ENCODE data around the gene GNAQ. TPM values are rescaled to one million over a fixed set of nuclear protein-coding genes. Genes with fewer than 3 reads are reported as not detected.

GNAQ gene
- polyA plus RNA-seq, 1 experiment: 21.4 TPM

- POLR2A ChIA-PET: no interaction called here
- no peaks in the 10 kb centered on the region for H3K36me3 ChIP-seq (ENCODE audit: control insufficient read depth, insufficient read depth, low read length)
- no peak for DNase-seq (ENCODE audit: low read depth)
- H3K4me3 ChIP-seq (ENCODE audit: low read depth, low read length): no peak overlapping the region
- TF ChIP-seq CTCF (IDR thresholded peaks at IDR 0.05; ENCODE audit: insufficient read depth, low read depth, low read length): no peak
- CTCF ChIA-PET: interaction anchor here (1.0 to 1.7 kb wide), 2 partner anchors 12 to 163 kb away, joined by 3 to 8 read pairs; no protein-coding TSS in a partner anchor
- no peaks in the 10 kb centered on the region for H3K27me3 ChIP-seq (ENCODE audit: control insufficient read depth, insufficient read depth, low read length)
Observed at GRCh38 chr9:77872863-77873262, 158.7 kb downstream of the GNAQ start.

GRCh38 chr9:77872177-77872576 is 159.4 kb downstream of the GNAQ start:
- no peak for TF ChIP-seq CTCF (IDR thresholded peaks at IDR 0.05; ENCODE audit: insufficient read depth, low read depth, low read length)
- Histone ChIP-seq H3K27me3 (ENCODE audit: control insufficient read depth, insufficient read depth, low read length) (no peaks in the 10 kb centered on the region), H3K4me3 (ENCODE audit: low read depth, low read length) (no peak overlapping the region), H3K36me3 (ENCODE audit: control insufficient read depth, insufficient read depth, low read length) (no peaks in the 10 kb centered on the region)
- no peak for DNase-seq (ENCODE audit: low read depth)
- ChIA-PET POLR2A (interaction anchor here (0.6 kb wide), 1 partner anchor 35 kb away, joined by 3 read pairs; no protein-coding TSS in a partner anchor), CTCF (interaction anchor here (1.0 to 1.7 kb wide), 2 partner anchors 13 to 163 kb away, joined by 3 to 8 read pairs; no protein-coding TSS in a partner anchor)

GRCh38 chr9:77871483-77871882 is 160.1 kb downstream of the GNAQ start:
- Histone ChIP-seq H3K27me3 (ENCODE audit: control insufficient read depth, insufficient read depth, low read length) (no peaks in the 10 kb centered on the region), H3K4me3 (ENCODE audit: low read depth, low read length) (no peak overlapping the region), H3K36me3 (ENCODE audit: control insufficient read depth, insufficient read depth, low read length) (no peaks in the 10 kb centered on the region)
- no peak for TF ChIP-seq CTCF (IDR thresholded peaks at IDR 0.05; ENCODE audit: insufficient read depth, low read depth, low read length)
- POLR2A ChIA-PET: interaction anchor here (0.6 kb wide), 1 partner anchor 36 kb away, joined by 3 read pairs; no protein-coding TSS in a partner anchor
- DNase-seq (ENCODE audit: low read depth): no peak
- CTCF ChIA-PET: interaction anchor here (1.7 kb wide), 1 partner anchor 14 kb away, joined by 8 read pairs; no protein-coding TSS in a partner anchor

- POLR2A ChIA-PET: no interaction called here
- DNase-seq (ENCODE audit: low read depth): no peak
- no peaks in the 10 kb centered on the region for H3K27me3 ChIP-seq (ENCODE audit: control insufficient read depth, insufficient read depth, low read length)
- H3K4me3 ChIP-seq (ENCODE audit: low read depth, low read length): no peak overlapping the region
- CTCF ChIA-PET: interaction anchor here (1.4 kb wide), 1 partner anchor 18 kb away, joined by 5 read pairs; no protein-coding TSS in a partner anchor
- TF ChIP-seq CTCF (IDR thresholded peaks at IDR 0.05; ENCODE audit: insufficient read depth, low read depth, low read length): no peak
- H3K36me3 ChIP-seq (ENCODE audit: control insufficient read depth, insufficient read depth, low read length): no peaks in the 10 kb centered on the region
Observed at GRCh38 chr9:77866878-77867277, 164.7 kb downstream of the GNAQ start.

GRCh38 chr9:77865385-77866047 is 166.1 kb downstream of the GNAQ start:
- Histone ChIP-seq H3K27me3 (ENCODE audit: control insufficient read depth, insufficient read depth, low read length) (no peaks in the 10 kb centered on the region), H3K4me3 (ENCODE audit: low read depth, low read length) (no peak overlapping the region), H3K36me3 (ENCODE audit: control insufficient read depth, insufficient read depth, low read length) (no peaks in the 10 kb centered on the region)
- ChIA-PET CTCF (interaction anchor here (0.6 to 1.9 kb wide), 3 partner anchors 16 to 698 kb away, joined by 3 to 4 read pairs (median 3); no protein-coding TSS in a partner anchor), POLR2A (no interaction called here)
- DNase-seq (ENCODE audit: low read depth): no peak
- TF ChIP-seq CTCF (IDR thresholded peaks at IDR 0.05; ENCODE audit: insufficient read depth, low read depth, low read length): no peak

All from BJ (cell line).